Stimulated activated CD8-positive, alpha-beta memory T cell treated with anti-CD3 and anti-CD28 coated beads, Interleukin-12 subunit alpha, Interleukin-12 subunit beta, amount 100 ng/mL, for 4 hours (primary cell): ENCODE results near the gene TIMM23.
"Not testable (repeated sequence)": the region's sequence is repeated elsewhere in the genome, so short reads cannot be mapped to it uniquely, and the experiment has no call there.

ENCODE experiments used
- DNase-seq: peaks from one replicate; pipeline ENCODE4 v3.0.0-alpha.2; 2020; ENCODE audit warnings: low read depth

The TIMM23 gene

DNA sequence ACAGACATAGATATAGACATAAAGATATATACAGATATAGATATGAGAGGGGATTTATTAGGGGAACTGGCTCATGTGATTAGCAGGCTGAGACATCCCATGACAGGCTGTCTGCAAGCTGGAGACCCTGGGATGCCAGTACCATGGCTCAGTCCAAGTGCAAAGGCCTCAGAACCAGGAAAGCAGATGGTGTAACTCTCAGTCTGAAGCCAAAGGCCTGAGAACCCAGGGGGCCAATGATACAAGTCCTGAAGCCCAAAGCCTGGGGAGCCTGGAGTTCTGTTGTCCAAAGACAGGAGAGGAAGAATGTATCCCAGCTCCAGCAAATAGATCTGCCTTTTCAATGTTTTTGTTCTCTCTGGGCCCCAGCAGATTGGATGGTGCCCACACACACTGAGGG, 52.7 kb downstream of the TIMM23 start:
- DNase-seq, result no peak

DNA sequence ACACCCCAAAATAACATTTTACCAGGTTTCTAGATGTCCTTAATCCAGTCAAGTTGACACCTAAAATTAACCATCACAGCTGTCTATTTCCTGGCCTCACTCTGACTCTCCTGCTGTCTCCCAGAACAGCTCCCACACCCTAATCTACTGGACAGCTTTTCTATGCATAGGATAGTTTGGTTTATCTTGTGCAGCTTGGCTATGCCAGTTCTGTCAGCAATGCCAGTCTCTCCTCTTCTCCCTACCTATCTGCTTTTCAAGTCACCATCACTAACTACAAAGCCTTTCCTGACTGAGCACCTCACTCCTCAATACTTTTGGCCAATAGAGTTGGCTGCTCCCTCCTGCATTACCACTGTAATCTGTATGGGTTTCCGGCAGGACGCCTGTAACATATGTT, 53.1 kb downstream of the TIMM23 start:
- DNase-seq, result no peak

DNA sequence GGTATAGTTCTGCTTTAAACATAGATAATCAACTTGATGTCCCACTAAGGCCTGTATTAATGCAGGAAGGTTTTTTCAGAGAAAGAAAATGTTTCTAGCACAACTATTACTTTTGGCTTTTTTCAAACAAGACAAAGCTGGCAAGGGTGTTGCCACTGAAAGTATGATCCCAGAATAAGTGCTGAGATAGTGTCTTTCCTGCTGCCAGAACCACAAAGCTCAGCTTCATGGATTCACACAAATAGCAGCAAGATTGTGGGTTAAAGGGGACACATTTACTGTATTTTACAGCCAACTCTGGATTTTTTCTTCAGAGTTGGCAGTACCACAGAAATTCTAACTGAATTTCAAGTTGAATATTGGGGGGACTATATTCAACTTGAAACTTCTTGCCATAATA, 53.8 kb downstream of the TIMM23 start:
- no peak for DNase-seq

DNA sequence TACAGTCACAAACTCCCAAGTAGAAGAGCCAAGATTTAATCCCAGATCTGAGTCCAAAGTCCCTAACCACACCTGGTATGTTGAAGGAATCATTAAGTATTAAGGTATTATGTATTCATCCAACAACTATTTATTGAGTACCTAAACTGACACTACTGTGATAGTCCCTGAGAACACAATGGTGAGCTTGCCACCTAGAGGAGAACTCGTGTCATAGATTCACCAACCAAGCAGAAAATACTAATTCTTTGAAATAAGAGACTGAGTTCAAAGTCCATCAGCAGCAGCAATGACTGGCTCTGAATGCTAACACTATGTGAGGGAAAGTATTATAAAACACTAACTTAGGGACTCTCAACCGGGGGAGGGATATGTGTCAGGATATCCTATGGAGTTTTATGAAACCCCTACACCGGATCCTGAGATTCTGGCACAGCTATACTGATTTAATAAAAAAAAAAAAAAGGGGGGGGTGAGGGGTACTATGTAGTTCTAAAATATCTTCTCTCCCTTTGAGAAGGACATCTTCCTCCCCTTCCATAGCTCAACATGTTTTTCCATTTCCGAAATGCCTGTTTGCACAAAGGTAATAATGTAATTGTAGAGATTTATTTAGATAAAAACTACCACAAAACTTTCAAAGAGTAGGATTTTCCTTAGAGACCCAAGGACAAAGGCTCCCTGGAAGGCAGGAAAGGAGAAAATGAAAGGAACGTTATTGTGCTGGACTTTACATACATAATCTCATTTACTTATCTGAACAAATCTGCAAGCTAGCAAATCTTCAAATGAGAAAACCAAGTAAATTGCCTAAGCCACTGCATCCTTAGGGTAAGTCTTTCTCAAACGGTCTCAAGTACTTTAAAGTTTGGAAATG, 56.5 kb downstream of the TIMM23 start:
- no peak for DNase-seq

DNA sequence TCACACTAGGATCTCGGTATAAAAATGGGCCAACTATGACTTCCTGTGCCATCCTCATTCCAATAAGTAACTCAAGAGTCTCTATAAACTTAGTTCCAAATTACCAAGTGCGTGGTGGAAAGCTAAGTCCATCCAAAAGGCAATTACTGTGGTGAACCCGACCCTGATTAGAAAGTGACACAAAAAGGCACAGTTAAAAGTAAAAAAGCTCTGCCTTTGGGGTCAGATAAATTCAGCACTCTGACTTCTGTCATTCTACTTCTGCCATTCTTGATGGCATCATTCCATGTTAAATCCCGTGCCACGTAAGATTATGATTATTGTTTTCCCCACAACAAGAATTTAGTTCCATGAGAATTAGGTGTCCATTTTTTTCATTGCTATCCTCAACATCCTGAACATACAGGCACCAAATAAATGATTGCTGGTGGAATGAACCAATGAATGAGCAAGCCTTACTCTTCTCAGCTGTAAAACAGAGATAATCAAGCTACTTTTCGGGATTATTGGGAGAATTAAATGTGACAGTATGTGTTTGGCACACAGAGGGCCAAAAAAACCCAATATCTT, 57.3 kb downstream of the TIMM23 start:
- DNase-seq, result no peak

DNA sequence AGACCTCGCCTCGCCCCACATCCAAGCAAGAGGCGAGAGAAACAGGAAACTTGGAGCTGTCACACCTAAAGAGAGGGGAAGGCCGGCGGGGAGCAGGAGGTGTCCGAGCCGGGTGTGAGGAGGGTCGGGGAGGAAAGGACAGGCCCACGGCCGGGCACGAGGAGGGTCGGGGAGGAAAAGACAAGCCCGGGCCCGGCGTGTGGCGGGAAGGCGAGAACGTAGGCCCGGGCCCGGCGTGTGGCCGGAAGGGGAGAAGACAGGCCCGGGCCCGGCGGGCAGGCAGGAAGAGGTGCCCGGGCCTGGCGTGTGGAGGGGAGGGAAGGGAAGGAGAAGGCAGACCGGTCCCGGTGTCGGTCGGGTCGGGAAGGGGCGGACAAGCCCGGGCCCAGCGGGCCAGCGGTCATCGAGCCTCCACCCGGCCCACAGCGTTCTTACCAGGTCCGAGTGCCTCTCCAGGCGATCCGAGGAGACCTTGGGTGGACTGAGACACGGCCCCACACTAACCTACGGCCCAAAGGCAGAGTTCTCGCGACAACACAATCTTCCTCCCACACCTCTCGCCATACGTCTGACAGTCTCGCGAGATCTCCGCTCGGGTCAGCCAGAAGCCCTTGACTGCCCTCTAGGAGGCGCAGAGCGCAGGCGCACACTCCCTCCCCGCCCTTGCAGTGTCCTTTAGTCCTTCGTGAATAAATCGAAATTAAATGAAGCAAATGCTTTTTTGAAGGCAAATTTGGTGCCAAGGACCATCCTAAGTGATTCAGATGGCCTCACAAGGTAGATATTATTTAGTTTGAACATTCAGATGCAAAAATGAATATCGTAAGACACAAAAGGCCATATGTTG, 58.0 kb downstream of the TIMM23 start, which contains the start of gene NCOA4:
Gene NCOA4, minus strand, starts transcription at position 533 of the 847 bp plus-strand sequence. CDS start 13,943 bp downstream, outside the sequence.
- DNase-seq, result peak; percentile 88

DNA sequence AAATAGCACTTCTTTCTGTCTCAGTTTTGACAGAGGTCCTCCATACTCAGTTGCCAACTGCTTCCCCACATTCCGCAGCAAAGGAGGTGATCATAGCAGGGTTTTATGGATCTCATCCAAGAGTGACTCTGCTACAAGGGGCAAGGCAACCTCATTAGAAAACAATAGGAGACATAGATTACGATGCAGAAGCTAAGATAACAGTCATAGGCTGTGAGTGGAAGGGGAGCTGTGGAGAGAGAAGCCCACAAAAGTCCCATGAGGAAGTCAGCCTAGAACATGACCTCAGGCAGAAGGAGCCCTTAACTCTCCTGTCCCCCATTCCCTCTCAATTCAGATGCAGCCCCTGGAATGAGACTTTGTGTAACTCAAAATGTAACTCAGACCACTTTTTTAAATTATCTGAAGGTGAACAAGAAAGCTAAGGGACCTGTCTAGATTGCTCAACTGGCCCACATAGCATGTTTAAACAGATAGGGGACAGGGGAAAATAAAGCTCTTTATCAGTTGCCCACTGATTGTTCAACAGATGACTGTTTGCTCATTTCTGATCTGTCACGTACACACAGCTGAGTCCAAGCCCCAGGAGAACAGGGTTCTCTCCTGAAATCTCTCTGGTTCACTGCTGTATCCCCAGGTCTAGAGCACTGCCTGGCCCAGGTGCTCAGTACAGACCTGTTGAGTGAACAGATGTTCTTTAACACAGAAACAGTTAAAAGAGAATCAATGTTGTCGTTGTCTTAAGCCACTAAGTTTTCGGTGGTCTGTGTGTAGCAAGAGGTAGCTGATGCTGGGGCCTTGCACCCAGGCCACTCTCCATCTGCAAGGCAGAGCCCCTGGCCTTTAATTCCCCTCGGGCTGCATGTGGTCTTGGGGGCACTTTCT, 59.6 kb downstream of the TIMM23 start:
- no peak for DNase-seq

DNA sequence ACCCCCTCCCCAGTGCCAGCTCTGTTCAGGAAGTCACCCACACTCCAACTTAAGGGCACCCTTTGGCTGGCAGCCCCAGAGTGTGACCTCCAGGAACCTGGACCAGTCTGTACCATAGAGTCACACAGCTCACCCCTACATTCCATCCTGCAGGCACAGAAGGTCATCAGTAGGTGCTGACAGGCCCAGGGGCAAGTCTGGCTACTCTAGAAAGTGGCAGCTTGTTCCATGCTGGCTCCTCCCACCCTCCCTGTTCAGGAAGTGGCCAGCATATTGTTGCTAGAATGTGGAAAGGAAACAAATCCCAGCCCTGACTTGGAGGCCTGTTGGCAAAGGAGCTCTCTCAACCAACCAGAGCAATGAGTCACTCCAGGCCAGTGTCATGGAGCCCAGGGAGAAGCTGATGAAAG, 61.3 kb downstream of the TIMM23 start:
- no peak for DNase-seq

DNA sequence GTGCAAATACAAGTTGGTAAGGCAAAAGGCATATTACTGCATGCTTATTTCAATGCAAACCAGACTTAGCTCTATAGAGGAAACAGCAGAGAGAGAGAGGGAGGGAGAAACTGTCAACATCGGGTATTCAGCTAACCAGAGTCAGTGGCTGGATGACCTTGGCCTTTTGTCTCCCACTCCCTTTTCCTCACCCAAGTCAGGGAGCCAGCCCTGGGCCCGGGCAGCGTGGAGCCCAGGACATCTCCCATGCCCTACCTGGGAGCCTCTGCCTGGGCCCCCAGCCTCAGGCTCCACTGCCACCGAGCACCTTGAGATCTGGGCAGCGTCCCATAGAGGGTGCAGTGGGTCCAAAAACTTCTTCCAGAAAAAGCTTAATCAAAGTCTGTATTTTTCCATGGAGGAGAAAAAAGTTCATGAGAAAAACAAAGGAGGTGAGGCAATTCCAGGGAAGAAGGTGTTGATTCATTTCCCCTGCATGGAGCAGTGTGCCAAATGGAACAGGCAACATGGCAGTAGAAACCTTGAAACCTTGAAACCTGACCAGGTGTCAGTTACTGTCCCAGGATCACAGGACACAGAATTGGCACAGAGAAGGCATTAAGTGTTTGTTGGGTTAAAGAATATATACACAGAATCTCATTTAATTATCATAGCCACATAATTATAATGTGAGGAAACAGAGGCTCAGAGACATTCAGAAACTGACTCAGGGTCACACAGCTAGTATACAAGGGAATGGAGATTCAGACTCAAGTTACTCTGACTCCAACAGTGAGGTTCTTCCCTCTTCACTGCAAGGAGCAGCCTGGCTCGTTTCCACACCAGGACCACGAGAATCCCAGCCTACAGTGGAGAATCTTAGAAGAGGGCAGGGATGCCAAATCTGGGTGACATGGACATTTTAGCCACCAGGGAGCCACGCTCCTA, 63.9 kb downstream of the TIMM23 start:
- DNase-seq, result no peak

DNA sequence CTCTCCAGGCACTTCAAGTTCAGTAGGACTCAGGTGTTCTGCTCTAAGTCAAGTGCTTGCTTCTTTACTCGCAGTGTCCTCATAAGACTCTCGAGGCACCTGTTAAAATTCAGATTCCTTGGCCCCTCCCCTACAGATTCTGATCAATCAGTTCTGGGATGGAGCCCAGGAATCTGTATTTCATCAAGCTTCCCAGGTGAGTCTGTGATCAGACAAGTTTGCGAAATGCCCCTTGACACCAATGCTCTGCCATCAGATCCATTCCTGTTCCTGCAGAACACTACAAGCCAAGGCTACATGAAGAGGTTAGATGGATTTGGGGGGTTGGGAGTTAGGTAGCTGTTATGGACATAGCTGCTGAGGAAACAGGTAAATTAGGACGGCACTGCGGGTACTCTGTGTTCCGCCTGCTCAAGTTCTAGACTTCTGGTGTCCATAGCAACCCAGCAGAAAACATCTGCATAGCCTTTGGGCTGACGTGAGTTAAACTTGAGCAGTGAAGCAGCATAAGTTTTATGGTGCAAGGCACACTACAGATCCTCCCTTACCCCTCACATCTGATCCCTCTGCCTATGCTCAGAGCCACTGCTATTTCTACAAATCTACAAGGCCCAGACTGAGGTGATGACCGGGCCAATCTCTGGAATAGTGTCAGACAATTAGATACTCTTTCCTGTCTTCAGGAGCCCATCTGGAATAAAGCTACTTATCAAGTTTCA, 65.0 kb downstream of the TIMM23 start:
- DNase-seq, result no peak

DNA sequence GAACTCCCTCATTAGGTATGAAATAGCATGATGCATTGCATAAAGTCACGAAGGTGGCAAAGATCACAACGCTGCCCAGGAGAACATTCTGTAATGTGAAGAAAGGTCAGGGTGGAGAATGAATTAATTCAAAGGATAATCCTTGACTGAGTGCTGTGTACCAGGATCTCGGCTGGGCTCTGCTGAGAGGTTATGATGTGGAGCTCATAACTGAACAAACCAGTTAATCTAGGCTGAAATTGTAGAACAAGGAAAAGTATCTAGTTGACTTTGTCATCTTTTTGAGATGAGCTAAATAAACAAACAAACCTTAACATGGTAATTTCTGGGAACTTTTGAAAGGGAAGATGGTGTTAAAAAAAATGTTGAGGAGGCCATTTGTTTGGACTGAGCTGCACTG, 67.7 kb downstream of the TIMM23 start:
- DNase-seq, result no peak

DNA sequence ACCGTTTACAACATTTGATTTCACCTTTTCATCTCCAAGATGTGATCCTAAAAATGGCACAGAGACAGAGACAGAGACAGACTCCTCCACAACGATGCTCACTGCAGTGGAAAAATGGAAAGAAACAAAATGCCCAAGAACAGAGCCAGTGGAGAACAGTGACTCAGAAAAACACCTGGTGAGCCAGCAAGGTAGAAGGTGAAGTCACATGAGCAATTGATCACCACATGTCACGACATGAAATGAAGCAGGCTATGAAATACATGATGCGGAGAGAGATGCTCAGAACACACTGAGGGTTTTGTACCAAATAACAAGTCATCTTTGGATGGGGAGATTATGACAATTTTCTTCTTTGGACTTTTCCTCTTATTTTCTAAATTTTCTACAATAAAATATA, 70.2 kb downstream of the TIMM23 start:
- no peak for DNase-seq

DNA sequence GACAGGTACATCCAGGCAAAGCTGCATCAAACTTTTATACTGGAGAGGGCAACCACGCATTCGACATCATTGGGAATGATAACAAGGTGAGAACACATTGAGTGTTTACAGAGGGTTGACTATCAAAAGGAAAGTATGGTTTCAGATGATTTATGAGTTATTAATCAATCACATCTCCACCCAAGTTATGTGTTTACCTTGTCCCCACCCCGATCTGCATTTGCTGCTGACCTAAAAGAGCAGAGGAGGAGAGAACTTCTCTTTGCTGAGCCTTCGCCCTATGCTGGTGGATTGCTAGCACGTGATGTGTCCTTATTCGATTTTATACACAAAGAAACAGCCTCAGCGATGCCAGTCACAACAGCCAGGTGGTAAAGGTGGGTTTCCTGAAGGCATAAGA, 74.0 kb downstream of the TIMM23 start, which contains the start of gene MSMB:
Gene MSMB, minus strand, starts transcription at position 9 of the 400 bp plus-strand sequence. CDS start 32 bp downstream, outside the sequence.
- DNase-seq, result no peak

DNA sequence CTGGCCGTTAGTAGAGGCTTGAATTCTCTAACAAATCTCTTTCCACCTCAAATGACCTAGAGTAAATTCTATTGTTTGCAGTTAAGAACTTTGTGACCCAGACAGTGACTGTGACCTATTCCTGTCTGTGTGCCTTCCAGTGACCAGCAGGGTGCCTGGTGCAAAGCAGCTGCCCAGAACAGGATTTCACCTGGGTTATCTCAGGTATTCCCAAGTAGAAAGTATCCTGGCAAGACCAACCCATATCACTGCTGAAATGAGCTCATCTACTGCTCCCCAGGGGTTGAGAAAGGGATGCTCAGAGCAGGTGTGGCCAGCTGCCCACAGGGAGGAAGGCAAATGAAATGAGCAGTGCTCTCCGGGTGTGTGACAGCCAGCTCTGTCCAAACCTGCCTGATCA, 75.9 kb downstream of the TIMM23 start:
- no peak for DNase-seq

DNA sequence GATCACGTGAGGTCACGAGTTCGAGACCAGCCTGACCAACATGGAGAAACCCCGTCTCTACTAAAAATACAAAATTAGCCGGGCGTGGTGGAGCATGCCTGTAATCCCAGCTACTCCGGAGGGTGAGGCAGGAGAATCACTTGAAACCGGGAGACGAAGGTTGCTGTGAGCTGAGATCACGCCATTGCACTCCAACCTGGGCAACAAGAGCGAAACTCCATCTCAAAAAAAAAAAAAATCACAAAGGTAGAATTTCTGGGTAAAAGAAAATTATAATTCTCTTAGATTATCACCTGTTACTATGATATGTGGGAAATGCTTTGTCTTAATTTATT, 77.2 kb downstream of the TIMM23 start:
- not testable (repeated sequence) for DNase-seq

DNA sequence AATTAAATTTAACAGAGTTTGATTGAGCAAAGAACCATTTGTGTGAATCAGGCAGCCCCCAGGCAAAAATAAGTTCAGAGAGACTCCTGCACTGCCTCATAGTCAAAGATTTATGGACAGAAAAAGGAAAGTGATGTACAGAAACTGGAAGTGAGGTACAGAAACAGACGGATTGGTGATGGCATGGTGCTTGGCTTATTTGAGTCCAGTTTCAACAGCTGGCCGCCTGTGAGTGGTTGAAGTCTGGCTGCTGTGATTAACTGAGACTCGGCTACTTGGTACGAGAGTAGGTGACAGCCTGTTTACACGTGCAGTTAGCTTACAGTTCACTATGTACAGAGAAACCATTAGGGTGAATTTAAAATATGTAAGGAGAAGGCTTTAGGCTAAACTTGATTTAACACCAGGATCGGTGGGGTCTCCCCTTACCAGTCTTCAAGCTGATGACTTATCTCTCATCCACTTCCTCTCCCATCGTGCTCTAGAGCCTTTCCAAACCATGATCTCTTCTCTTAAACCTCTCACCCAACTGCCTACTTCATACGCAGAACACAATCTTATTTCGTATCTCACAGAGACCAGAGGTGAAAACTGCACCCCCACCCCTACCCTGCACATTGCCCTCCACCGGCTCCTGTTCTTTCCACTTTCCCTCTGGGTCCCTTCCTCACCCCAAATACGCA, 78.8 kb downstream of the TIMM23 start:
- no peak for DNase-seq

DNA sequence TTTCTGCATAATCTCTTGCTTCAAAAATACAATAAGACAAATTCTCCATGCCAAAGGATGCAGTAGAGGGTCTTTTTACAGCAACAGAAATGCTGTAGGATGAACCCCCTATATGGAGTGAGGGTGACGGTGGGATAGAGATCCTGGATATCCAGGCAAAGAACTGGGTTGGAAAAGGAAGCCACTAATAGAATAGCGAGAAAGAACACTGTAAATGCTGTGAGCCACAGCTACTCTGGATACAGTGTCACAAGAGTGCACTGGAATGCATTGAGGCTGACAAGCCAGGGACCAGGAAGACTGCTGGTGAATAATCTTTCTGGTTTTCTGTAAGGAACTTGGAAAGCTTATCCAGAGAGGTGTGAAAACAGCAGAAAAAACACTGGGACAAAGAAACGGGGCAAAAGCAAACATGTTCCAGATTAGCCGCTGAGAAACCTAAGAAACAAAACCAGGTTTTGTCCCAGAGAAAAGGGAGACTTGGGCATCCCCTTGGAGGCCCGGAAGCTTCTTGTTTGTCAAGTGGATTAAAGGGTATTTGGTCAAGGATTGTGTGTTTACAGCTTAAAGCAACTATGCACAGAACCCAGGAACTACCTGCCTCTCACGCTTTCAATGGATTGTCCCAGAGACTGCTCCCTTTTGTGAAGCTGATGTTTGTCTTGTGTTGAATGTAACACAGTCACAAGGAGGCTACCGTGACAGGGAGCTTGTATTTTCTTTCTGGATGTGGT, 79.9 kb downstream of the TIMM23 start:
- no peak for DNase-seq

DNA sequence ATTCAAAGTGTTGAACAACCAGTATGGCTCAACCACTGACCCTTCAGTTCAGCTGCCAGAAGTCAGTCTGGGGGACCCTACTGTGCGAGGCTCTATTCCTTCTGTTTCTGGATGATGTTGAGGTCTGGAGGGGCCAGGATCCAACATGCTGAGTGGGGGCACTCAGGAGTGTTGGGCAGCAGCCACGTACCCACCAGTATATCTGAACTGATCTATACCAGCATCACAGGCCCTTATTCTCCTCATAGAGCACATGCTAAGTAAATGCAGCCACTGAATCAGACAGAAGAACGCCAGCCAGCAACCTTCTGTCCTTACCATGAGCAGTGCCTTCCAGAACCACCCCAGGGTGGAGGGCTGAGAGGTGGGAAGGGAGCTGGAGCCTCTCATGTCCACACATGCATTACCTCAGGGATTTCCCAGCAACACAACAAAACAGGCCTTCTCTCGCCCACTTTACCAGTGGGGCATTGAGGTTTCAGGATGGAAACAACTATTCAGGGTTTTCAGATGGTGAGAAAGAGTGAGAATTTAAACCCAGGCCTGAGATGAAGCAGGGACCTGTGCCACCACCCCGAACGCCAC, 80.6 kb downstream of the TIMM23 start:
- no peak for DNase-seq
